GM23248 (cell line): ENCODE measurements around the gene GASK1A. TPM values are rescaled to one million over a fixed set of nuclear protein-coding genes. Genes with fewer than 3 reads are reported as not detected.

Experiments
- DNase-seq: peaks from one replicate; pipeline ENCODE4 v3.0.0-alpha.2; 2015
- H2AFZ ChIP-seq: fragments of 200-600 bp; sonication (generic); 2 replicates; pipeline ENCODE4 v1.6.1; 2016; ENCODE audit warnings: antibody characterized with exemption
- H3F3A ChIP-seq: fragments of 200-600 bp; sonication (generic); 2 replicates; pipeline ENCODE4 v1.6.1; 2016; ENCODE audit warnings: mild to moderate bottlenecking, antibody characterized with exemption, mixed run types; ENCODE audit not compliant: insufficient read depth
- H3K27ac ChIP-seq: fragments of 200-600 bp; sonication (generic); 2 replicates; pipeline ENCODE4 v1.5.1; 2016; ENCODE audit warnings: mild to moderate bottlenecking
- H3K27me3 ChIP-seq: fragments of 200-600 bp; sonication (generic); replicated peaks from 2 replicates; pipeline ENCODE4 v1.6.1; 2016; ENCODE audit warnings: mild to moderate bottlenecking; ENCODE audit not compliant: insufficient read depth
- H3K36me3 ChIP-seq: fragments of 200-600 bp; sonication (generic); 2 replicates; pipeline ENCODE4 v1.6.1; 2016; ENCODE audit warnings: low read depth, mild to moderate bottlenecking
- H3K4me1 ChIP-seq: fragments of 200-600 bp; sonication (generic); 2 replicates; pipeline ENCODE4 v1.6.1; 2016; ENCODE audit warnings: mild to moderate bottlenecking; ENCODE audit not compliant: insufficient read depth
- H3K4me2 ChIP-seq: fragments of 200-600 bp; sonication (generic); one replicate; pipeline ENCODE4 v1.6.1; 2016; ENCODE audit warnings: mild to moderate bottlenecking; ENCODE audit not compliant: unreplicated experiment
- H3K4me3 ChIP-seq: fragments of 200-600 bp; sonication (generic); 2 replicates; pipeline ENCODE4 v1.5.1; 2016; ENCODE audit warnings: mild to moderate bottlenecking
- H3K79me2 ChIP-seq: fragments of 200-600 bp; sonication (generic); 2 replicates; pipeline ENCODE4 v1.6.1; 2016; ENCODE audit warnings: mild to moderate bottlenecking; ENCODE audit not compliant: insufficient read depth
- H3K9ac ChIP-seq: fragments of 200-600 bp; sonication (generic); 2 replicates; pipeline ENCODE4 v1.6.1; 2016; ENCODE audit warnings: mild to moderate bottlenecking
- H3K9me2 ChIP-seq: fragments of 200-600 bp; sonication (generic); 2 replicates; pipeline ENCODE4 v1.6.1; 2016; ENCODE audit warnings: mixed run types, mild to moderate bottlenecking, moderate library complexity; ENCODE audit not compliant: insufficient read depth
- H3K9me3 ChIP-seq: fragments of 200-600 bp; sonication (generic); one replicate; pipeline ENCODE4 v1.6.1; 2017; ENCODE audit warnings: low read depth
- H4K20me1 ChIP-seq: fragments of 200-600 bp; sonication (generic); 2 replicates; pipeline ENCODE4 v1.6.0; 2016; ENCODE audit not compliant: insufficient read depth
- EZH2 ChIP-seq: fragments of 200-600 bp; sonication (generic); IDR thresholded peaks from 2 replicates; pipeline ENCODE4 v1.6.1; 2018; ENCODE audit warnings: antibody characterized with exemption, mild to moderate bottlenecking; ENCODE audit not compliant: insufficient read depth, poor library complexity, severe bottlenecking
- EZH2phosphoT487 ChIP-seq: fragments of 200-600 bp; sonication (generic); IDR thresholded peaks from 2 replicates; pipeline ENCODE4 v1.6.1; 2018; ENCODE audit warnings: antibody characterized with exemption, moderate library complexity, mild to moderate bottlenecking, low read depth; ENCODE audit not compliant: insufficient read depth
- WGBS, 2 experiments: methylation state at CpG; one replicate each; pipeline ENCODE4 v1.1.6; 2015 to 2017; ENCODE audit warnings: low lambda C conversion rate in 2 of 2, low coverage in 1 of 2; ENCODE audit errors: missing lambda C conversion rate in 2 of 2; 5-methylcytosine and 5-hydroxymethylcytosine counted together
- in situ Hi-C: fragments of 300-500 bp; cut with MboI; formaldehyde crosslinking; loops from 2 replicates; pipeline ENCODE4 v1.15.0; 2020
- polyA plus RNA-seq: library from polyadenylated mRNA; unstranded; fragments of >200 nt; fragmentation: Nextera tagmentation; extraction: Ambion mirVana; gene quantifications from 2 replicates; pipeline ENCODE4 v1.2.1, GENCODE V29; 2016
- total RNA-seq: library from RNA; depleted of rRNA; stranded (reverse); fragments of >200 nt; shearing (Covaris generic); gene quantifications from 2 replicates; pipeline ENCODE4 v1.2.3, GENCODE V29; 2014

GASK1A gene
- total and polyA plus RNA-seq, 2 experiments from 2014 or later = 0.08 to 1.8 TPM

DNA sequence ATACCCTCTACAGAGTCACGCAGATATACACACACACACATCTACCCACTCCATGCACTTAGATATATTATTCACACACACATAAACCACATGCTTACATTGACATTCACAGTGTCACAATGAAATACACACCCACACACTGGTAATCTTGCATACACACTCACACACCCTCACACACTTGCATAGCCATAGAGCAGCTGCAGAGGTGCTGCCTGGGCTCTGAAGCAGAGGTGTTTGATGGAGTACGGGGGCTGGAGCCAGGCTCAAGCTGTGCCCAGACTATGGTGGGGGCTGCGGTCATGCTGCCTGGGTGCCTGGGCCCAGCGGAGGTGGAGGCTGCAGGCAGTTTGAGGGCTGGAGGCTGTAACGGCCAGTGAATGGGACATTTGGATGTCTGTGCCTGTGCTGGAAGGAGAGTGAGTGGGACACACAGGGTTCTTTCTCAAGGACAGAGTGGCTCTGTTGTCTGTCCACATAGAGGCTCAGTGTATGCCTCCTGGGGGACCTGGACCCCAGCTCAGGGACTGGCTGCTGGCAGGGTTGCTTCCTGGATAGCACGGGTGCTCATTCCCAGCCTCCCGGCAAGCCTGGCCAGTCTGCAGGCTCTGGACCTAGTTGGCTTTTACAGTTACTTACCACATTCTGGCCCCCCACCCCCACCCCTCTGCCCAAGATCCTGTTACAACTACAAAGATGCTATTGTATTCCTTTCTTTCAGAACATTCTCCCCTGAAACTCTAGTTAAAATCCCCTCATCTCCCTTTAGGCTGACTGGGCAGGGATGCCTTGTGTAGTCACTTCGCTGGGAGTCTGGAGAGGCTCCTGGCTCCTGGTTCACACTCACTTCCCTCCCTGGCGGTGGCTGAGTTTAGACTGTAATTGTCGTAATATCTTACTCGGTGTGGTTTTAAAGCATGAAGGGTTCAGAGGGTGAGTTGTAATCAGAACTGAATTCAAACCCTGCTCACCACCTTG lies 12.5 kb downstream of the GASK1A start:
- no peak overlapping the region for H3K4me3 ChIP-seq
- H3K27me3 ChIP-seq = no peaks in the 10 kb centered on the region
- no peaks in the 10 kb centered on the region for H3K9me3 ChIP-seq
- H3K9ac ChIP-seq = no peak overlapping the region
- no peak overlapping the region for H3K27ac ChIP-seq
- H3K36me3 ChIP-seq = no peaks in the 10 kb centered on the region
- TF ChIP-seq EZH2 (no peak), EZH2phosphoT487 (no peak)
- DNase-seq = no peak
- no peaks in the 10 kb centered on the region for H3F3A ChIP-seq
- no peak overlapping the region for H3K4me2 ChIP-seq
- no peaks in the 10 kb centered on the region for H3K9me2 ChIP-seq
- in situ Hi-C loops = no loop called here
- WGBS, 2 experiments = 62 to 67% methylated on average over 11 of the region's 11 CpGs
- H4K20me1 ChIP-seq = no peaks in the 10 kb centered on the region
- H3K4me1 ChIP-seq = no peaks in the 10 kb centered on the region
- no peak overlapping the region for H2AFZ ChIP-seq
- H3K79me2 ChIP-seq = no peaks in the 10 kb centered on the region

DNA sequence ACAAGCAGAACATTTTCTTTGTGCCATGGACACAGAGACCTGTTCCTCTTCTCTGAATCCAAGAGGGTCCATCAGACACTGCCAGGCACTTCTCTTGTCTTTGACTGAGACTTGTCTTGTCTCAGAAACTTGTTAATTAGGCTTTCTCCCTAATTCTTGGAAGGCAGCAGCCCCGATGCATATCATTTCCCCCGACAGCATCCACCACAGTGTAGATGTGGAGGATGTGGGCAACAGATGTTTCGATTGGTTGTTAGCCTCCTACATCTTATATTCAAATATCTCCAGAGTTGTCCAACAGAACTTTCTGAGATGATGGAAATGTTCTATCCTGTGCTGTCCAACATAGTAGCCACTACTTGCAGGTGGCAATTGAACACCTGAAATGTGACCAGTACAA lies 15.5 kb downstream of the GASK1A start:
- 83 to 88% methylated on average over 3 of the region's 3 CpGs for WGBS, 2 experiments
- in situ Hi-C loops = no loop called here

DNA sequence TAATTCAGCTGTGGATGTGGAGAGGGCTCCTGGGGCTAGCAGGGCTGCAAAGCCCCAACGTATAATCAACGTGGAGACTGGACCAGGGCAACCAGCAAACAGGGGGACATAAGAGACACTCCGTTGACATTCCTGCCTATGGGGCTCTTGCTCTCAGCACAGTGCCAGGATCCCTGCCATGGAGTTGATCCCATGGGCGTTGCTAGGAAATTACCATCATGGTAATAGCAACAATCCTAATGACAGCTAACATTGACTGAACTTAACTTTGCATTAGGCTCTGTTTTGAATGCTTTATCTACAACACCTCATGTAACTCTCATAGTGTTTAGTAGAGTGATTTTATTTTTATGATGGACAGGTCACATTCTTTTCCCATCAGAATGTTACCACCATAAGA lies 16.9 kb downstream of the GASK1A start:
- TF ChIP-seq EZH2phosphoT487 (no peak), EZH2 (no peak)
- no peak overlapping the region for H3K4me2 ChIP-seq
- WGBS, 2 experiments = 16 to 22% methylated on average over 4 of the region's 4 CpGs

More for the DNA sequence above, 15.5 kb downstream of the GASK1A start:
- no peaks in the 10 kb centered on the region for H3K79me2 ChIP-seq
- H3K27me3 ChIP-seq = no peaks in the 10 kb centered on the region
- H3F3A ChIP-seq = no peaks in the 10 kb centered on the region
- no peak overlapping the region for H3K27ac ChIP-seq
- H3K9me3 ChIP-seq = no peaks in the 10 kb centered on the region
- H3K4me3 ChIP-seq = no peak overlapping the region
- H3K4me2 ChIP-seq = no peak overlapping the region
- no peaks in the 10 kb centered on the region for H3K4me1 ChIP-seq
- H3K9ac ChIP-seq = no peak overlapping the region
- no peaks in the 10 kb centered on the region for H4K20me1 ChIP-seq
- no peaks in the 10 kb centered on the region for H3K9me2 ChIP-seq
- no peak for DNase-seq
- TF ChIP-seq EZH2 (no peak), EZH2phosphoT487 (no peak)
- no peaks in the 10 kb centered on the region for H3K36me3 ChIP-seq
- H2AFZ ChIP-seq = no peak overlapping the region

DNA sequence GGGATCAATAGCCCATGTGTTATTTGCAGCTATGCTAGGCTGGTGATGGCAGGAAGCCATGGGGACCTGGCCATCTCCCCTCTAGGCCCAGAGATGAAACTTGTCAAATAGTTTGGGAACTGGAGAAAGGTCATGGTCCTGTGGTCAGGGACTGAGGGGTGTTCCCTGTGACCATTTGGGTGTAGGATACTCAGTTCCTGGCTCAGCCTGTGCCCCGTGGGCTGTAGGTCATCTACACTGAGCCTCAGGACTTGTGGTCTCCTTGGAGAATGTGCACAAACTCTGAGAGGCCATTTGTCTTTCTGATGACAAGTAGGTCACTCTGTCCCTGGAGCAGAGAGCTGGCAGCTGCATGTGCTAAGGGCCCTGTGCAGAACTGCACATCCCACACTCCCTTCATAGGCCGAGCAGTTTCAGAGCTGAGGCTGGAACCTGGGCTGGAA lies 17.5 kb downstream of the GASK1A start:
- no peak for DNase-seq
- Histone ChIP-seq H3F3A (peaks cover 16% of the 10 kb centered on the region), H3K9ac (no peak overlapping the region), H4K20me1 (no peaks in the 10 kb centered on the region), H3K79me2 (no peaks in the 10 kb centered on the region), H3K4me2 (no peak overlapping the region), H3K4me3 (no peak overlapping the region), H3K36me3 (no peaks in the 10 kb centered on the region), H2AFZ (no peak overlapping the region), H3K9me2 (no peaks in the 10 kb centered on the region), H3K27me3 (no peaks in the 10 kb centered on the region), H3K27ac (no peak overlapping the region), H3K9me3 (no peaks in the 10 kb centered on the region), H3K4me1 (peaks cover 12% of the 10 kb centered on the region)
- 17% methylated on average over 2 of the region's 2 CpGs for WGBS, 2 experiments
- in situ Hi-C loops = no loop called here
- TF ChIP-seq EZH2 (no peak), EZH2phosphoT487 (no peak)

More for the DNA sequence above, 16.9 kb downstream of the GASK1A start:
- Histone ChIP-seq H3K79me2 (no peaks in the 10 kb centered on the region), H3F3A (peaks cover 9% of the 10 kb centered on the region), H3K9ac (no peak overlapping the region), H4K20me1 (no peaks in the 10 kb centered on the region), H3K9me3 (no peaks in the 10 kb centered on the region), H2AFZ (no peak overlapping the region), H3K27ac (no peak overlapping the region), H3K36me3 (no peaks in the 10 kb centered on the region), H3K9me2 (no peaks in the 10 kb centered on the region), H3K4me3 (no peak overlapping the region), H3K27me3 (no peaks in the 10 kb centered on the region), H3K4me1 (peaks cover 6% of the 10 kb centered on the region)
- in situ Hi-C loops = no loop called here
- DNase-seq = no peak
